Measurements from ENCODE around the gene LEAP2. TPM values are rescaled to one million over a fixed set of nuclear protein-coding genes. Genes with fewer than 3 reads are reported as not detected.

LEAP2 gene
- total RNA-seq, 4 donors from 2014 or later: 0.84 to 2.0 (median 1.8) TPM; not detected in 1

DNA sequence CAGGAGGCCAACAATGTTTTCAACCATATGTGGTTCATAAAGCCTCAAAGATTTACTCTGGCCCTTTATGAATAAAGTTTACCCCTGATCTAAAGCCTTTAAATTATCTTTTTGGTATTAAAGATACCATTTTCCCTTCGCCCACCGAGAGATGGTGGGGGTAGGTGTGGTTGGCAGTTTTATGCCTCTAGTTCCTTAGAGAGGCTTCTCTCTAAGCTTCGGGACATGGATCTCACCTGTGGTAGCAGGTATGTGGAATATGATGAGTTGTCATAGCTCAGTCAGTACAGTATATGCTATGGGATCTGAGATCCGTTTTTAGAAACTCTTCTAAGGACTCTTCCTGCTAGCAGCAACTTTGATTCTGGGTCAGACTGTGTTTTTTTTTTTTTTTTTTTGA is 4.7 kb upstream of the LEAP2 start:
- DNase-seq (ENCODE audit: low spot score in 2 of 2): no peak
- intact Hi-C loops (cut with DNase I; ENCODE audit: low total_unique reads): no loop called here
- WGBS, 2 donors: 81 to 83% methylated on average over 4 of the region's 4 CpGs
- no peak for TF ChIP-seq POLR2A (IDR thresholded peaks at IDR 0.05)
- TF ChIP-seq, protein P1, sequence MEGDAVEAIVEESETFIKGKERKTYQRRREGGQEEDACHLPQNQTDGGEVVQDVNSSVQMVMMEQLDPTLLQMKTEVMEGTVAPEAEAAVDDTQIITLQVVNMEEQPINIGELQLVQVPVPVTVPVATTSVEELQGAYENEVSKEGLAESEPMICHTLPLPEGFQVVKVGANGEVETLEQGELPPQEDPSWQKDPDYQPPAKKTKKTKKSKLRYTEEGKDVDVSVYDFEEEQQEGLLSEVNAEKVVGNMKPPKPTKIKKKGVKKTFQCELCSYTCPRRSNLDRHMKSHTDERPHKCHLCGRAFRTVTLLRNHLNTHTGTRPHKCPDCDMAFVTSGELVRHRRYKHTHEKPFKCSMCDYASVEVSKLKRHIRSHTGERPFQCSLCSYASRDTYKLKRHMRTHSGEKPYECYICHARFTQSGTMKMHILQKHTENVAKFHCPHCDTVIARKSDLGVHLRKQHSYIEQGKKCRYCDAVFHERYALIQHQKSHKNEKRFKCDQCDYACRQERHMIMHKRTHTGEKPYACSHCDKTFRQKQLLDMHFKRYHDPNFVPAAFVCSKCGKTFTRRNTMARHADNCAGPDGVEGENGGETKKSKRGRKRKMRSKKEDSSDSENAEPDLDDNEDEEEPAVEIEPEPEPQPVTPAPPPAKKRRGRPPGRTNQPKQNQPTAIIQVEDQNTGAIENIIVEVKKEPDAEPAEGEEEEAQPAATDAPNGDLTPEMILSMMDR (IDR thresholded peaks at IDR 0.05): no peak
- H3K4me3 ChIP-seq (ENCODE audit: low read depth, poor library complexity, severe bottlenecking): no peak overlapping the region

DNA sequence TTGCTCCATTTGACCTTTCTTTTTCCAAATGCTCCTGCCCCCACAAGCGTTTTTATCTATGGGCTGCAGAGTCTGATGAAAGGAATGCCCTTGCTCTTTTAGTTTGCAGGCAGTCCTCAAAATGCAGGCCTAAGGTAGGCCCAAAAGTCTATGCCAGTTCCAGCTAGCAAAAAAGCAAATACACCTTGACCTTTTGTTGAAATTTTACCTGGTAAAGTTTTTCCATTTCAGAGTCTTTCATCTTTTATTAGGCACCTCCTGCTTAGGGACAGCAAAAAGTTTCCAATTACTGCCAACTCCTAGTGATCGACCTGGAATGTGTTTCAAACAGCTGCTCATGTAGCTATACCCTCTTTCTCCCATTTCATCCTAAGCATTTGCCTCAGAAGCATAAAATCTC is 2.7 kb upstream of the LEAP2 start:
- intact Hi-C loops (cut with DNase I; ENCODE audit: low total_unique reads): no loop called here
- no peak overlapping the region for H3K4me3 ChIP-seq (ENCODE audit: low read depth, poor library complexity, severe bottlenecking)
- DNase-seq (ENCODE audit: low spot score in 2 of 2): no peak
- 70 to 72% methylated on average over 2 of the region's 2 CpGs for WGBS, 2 donors
- TF ChIP-seq, protein P1 (IDR thresholded peaks at IDR 0.05): no peak
- TF ChIP-seq POLR2A (IDR thresholded peaks at IDR 0.05): no peak

DNA sequence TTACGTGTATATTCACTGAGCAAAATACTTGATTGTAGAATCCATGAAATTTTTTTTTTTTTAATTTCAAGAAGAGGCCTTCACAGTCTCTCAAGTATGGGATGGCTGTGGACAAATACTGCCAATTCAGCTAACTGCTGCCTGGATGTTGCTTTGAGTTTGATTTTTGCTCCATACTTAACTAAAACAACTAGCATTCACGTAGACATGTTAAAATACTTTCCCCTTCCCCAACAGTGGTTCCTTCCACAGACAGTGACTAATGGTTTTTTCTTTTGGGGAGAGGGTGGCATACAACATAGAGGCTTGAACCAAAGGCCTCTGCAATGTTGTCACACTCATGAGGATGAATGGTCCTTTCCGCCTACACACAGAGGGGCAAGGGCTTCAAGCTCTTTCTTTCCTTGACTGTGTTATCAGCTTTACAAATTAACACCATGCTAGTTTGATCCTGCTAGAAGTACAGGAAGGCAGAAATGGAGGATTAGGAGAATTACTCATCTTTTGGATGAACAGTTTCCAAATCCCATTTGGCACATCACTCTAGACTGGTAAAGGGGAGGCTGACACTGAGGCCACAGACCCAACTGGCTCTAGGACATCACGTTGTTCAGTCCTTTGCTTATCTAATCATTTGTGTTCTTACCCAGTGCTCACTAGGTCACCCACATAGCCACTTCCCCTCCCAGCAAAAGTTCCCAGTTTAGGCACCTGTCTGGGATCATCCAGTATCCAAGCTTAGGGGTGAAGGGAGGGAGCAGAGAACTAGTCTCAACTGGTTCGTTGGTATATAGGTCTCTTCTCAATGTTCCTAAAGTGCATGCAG is 1.8 kb upstream of the LEAP2 start:
- intact Hi-C loops (cut with DNase I; ENCODE audit: low total_unique reads): no loop called here

DNA sequence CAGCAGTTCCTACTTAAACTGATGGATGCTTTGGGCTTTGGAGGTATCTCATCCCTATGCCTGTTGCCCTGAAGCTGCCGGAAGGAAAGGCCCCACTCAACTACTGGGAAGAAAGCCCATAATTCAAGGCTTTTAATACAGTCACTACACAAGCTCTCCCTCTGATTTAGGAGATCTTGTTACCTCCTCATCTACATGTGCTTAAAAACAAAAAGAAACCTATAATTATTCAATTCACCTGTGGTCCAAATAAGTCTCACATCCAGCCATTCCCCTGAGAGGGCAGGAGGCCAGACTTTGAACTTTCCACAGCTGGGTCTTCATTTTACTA is 715 bp upstream of the LEAP2 start:
- WGBS, 2 donors: 82 to 93% methylated on average over 1 of the region's 1 CpG
- H3K4me3 ChIP-seq (ENCODE audit: low read depth, poor library complexity, severe bottlenecking): no peak overlapping the region
- TF ChIP-seq, protein P1 (IDR thresholded peaks at IDR 0.05): no peak
- TF ChIP-seq POLR2A (IDR thresholded peaks at IDR 0.05): no peak
- intact Hi-C loops (cut with DNase I; ENCODE audit: low total_unique reads): no loop called here
- DNase-seq (ENCODE audit: low spot score in 2 of 2): no peak

More for the DNA sequence above, 1.8 kb upstream of the LEAP2 start:
- no peak overlapping the region for H3K4me3 ChIP-seq (ENCODE audit: low read depth, poor library complexity, severe bottlenecking)
- no peak for DNase-seq (ENCODE audit: low spot score in 2 of 2)
- TF ChIP-seq, protein P1 (IDR thresholded peaks at IDR 0.05): no peak
- TF ChIP-seq POLR2A (IDR thresholded peaks at IDR 0.05): no peak
- WGBS, 2 donors: 85 to 87% methylated on average over 5 of the region's 5 CpGs

DNA sequence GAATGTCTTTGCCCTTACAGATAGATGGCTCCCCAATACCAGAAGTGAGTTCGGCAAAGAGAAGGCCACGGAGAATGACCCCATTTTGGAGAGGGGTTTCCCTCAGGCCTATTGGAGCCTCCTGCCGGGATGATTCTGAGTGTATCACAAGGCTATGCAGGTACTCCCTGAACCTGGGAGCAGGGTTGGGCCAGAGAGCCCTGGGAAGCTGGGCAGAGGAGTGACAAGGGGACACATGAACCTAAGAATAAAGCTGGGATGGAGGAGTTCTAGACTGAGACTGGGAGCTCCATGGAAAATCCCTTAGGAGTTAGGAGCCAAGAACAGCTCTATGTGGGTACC is 433 bp downstream of the LEAP2 start:
- no peak for DNase-seq (ENCODE audit: low spot score in 2 of 2)
- 86 to 92% methylated on average over 3 of the region's 3 CpGs for WGBS, 2 donors
- intact Hi-C loops (cut with DNase I; ENCODE audit: low total_unique reads): no loop called here
- TF ChIP-seq, protein P1 (IDR thresholded peaks at IDR 0.05): no peak
- no peak for TF ChIP-seq POLR2A (IDR thresholded peaks at IDR 0.05)
- H3K4me3 ChIP-seq (ENCODE audit: low read depth, poor library complexity, severe bottlenecking): no peak overlapping the region
